Measurements from ENCODE around the gene GPR180. TPM values are rescaled to one million over a fixed set of nuclear protein-coding genes. Genes with fewer than 3 reads are reported as not detected.
A peak's percentile ranks its signal among the peaks of the same experiment; 100 is the strongest.

GPR180 gene
- 5.4 TPM for polyA plus RNA-seq (2013, experiment 1 of 2)
- polyA plus RNA-seq (2013, experiment 2 of 2): 5.6 TPM

DNA sequence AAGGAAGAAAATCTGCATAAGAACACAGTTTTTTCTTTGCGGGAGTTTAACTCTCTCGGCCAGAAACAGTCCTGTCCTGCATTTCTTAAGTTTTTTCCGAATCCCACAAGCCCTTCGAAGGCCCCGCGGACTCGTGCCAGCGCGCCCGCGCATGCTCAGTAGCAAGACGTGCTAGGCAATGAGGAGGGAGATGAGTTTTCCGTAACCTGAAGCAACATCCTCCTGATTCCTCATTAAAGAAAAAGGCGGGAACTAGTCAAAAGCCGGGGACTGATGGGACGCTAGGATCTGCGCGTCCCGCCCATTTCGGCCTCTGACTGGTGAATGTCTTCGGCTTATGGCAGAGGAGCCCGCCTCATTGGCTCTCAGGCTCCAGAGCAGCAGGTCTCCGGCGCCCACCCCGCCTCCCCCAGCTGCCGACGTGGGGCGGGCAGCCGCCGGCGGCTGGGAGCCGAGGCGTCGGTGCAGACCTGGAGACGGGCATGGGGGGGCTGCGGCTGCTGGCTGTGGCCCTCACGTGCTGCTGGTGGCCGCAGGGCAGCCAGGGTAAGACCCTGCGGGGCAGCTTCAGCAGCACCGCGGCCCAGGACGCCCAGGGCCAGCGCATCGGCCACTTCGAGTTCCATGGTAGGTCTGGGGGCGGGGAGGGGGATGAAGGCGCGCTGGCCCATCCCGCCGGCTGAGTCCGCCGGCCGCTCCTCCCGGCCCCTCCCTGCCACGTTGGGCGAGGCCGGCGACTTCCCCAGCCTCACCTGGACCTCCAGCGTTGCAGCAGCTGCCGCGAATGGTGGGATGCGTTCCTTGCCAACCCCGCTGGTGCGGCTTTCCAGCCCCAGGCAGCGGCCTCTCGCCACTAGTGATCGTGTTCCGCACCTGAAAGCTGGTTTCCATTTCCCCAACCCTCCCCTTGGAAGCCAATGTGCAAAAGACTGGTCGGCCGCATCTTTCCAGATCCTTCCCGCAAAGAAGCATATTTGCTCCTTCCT lies at the start of gene GPR180:
TSS of gene GPR180 (plus strand) at position 412 of the 986 bp plus-strand sequence. CDS start at position 483, 71 bp downstream.
- H3K9me3 ChIP-seq (ENCODE audit: control insufficient read depth, low read length): peaks cover 8% of the 10 kb centered on the region
- H3K4me3 ChIP-seq (ENCODE audit: extremely low read depth, insufficient read depth, low read length, poor library complexity, severe bottlenecking): peak within 1 kb of the TSS; percentile 68
- 0 to 2% methylated on average over 50 to 54 of the region's 71 CpGs for WGBS, 2 experiments (ENCODE audit: insufficient coverage in 2 of 2)
- H3K36me3 ChIP-seq (ENCODE audit: control insufficient read depth, insufficient read depth, low read length): peaks cover 15% of the 10 kb centered on the region
- H3K27ac ChIP-seq (ENCODE audit: low read depth, low read length, severe bottlenecking): peak within 1 kb of the TSS; percentile 55
- H3K4me1 ChIP-seq (ENCODE audit: control insufficient read depth, insufficient read depth, low read length, poor library complexity, severe bottlenecking): no peaks in the 10 kb centered on the region

DNA sequence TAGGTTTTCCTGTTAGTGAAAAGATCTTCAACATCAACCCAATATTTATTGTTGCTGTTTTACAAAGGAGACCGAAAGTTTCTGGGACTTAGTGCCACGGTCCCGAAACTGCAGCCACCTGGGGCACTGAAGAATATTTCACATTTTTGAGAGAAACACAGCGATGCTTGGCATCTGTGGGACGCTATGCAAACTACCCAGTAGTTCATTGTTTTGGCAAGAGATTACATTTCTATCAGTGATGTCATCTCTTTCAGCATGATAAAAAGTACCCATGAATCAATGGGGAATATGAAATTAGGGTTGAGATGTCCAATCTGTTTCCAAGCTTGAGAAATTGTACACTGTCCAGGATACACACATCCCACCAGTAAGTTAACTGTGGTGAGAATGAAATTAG lies 49.6 kb upstream of the GPR180 start:
- Histone ChIP-seq H3K36me3 (ENCODE audit: control insufficient read depth, insufficient read depth, low read length) (no peaks in the 10 kb centered on the region), H3K27ac (ENCODE audit: low read depth, low read length, severe bottlenecking) (no peak overlapping the region), H3K4me3 (ENCODE audit: extremely low read depth, insufficient read depth, low read length, poor library complexity, severe bottlenecking) (no peak overlapping the region), H3K9me3 (ENCODE audit: control insufficient read depth, low read length) (no peaks in the 10 kb centered on the region), H3K4me1 (ENCODE audit: control insufficient read depth, insufficient read depth, low read length, poor library complexity, severe bottlenecking) (peaks cover 4% of the 10 kb centered on the region)
- 92% methylated on average over 5 of the region's 5 CpGs for whole genome bisulfite sequencing, 2 experiments (ENCODE audit: insufficient coverage in 2 of 2)

DNA sequence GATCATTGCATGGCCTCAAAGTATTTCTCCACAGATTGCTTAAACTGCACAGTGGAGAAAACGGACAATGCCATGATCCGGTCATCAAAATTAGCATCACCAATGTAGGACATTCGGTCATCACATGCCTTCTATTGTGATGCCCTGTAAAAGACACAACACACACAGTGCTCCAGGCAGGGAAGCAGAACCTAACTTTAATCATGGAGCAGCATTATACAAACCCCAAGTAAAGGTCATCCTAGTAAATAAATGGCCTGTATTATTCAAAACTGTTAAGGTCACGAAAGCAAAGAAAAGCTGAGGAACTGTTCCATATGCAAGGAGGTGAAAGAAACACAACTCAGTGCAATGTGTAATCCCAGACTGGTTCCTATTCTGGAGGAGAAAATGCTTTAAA lies 47.9 kb upstream of the GPR180 start:
- no peaks in the 10 kb centered on the region for H3K4me1 ChIP-seq (ENCODE audit: control insufficient read depth, insufficient read depth, low read length, poor library complexity, severe bottlenecking)
- H3K4me3 ChIP-seq (ENCODE audit: extremely low read depth, insufficient read depth, low read length, poor library complexity, severe bottlenecking): no peak overlapping the region
- no peaks in the 10 kb centered on the region for H3K36me3 ChIP-seq (ENCODE audit: control insufficient read depth, insufficient read depth, low read length)
- H3K27ac ChIP-seq (ENCODE audit: low read depth, low read length, severe bottlenecking): no peak overlapping the region
- 90 to 92% methylated on average over 4 of the region's 4 CpGs for WGBS, 2 experiments (ENCODE audit: insufficient coverage in 2 of 2)
- H3K9me3 ChIP-seq (ENCODE audit: control insufficient read depth, low read length): no peaks in the 10 kb centered on the region

DNA sequence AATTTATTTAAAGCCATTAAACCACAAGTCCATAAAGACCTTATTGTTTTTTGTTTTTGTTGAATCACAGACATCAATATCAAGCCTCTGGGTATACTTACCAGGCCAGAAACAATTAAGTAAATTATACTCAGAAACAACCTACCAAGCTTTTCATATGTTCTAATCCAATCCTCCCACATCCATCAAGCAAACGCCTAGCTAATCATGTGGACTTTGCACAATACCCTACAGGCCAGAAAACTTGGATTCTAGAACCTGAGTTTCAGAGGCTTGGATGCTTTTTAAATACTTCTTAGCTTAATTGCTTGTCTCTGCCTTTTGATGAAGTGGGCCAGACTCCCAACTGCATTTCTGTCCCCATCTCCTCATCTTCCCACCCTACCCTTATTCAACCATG lies 45.6 kb upstream of the GPR180 start:
- H3K27ac ChIP-seq (ENCODE audit: low read depth, low read length, severe bottlenecking): no peak overlapping the region
- H3K36me3 ChIP-seq (ENCODE audit: control insufficient read depth, insufficient read depth, low read length): no peaks in the 10 kb centered on the region
- no peaks in the 10 kb centered on the region for H3K4me1 ChIP-seq (ENCODE audit: control insufficient read depth, insufficient read depth, low read length, poor library complexity, severe bottlenecking)
- H3K9me3 ChIP-seq (ENCODE audit: control insufficient read depth, low read length): no peaks in the 10 kb centered on the region
- 80 to 100% methylated on average over 1 of the region's 1 CpG for WGBS, 2 experiments (ENCODE audit: insufficient coverage in 2 of 2)
- H3K4me3 ChIP-seq (ENCODE audit: extremely low read depth, insufficient read depth, low read length, poor library complexity, severe bottlenecking): no peak overlapping the region

DNA sequence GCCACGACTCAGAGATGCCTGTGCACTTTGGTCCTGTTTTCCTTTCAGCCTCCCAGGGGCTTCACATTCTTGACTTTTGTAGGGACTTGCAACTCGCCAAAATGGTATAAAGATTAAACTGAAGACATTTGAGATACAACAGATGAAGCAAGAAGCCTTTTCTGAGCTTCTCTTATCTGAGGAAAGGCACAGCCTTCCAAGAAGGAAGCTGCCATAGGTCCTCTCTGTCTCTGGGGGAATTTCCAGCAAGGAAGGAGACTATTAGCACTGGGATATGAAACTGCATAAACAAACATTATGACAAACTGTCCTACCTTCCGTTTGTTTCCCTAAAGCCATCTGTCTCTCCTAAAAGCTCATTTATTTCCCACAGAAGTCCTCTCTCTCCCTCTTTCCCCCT lies 45.0 kb upstream of the GPR180 start:
- no peak overlapping the region for H3K4me3 ChIP-seq (ENCODE audit: extremely low read depth, insufficient read depth, low read length, poor library complexity, severe bottlenecking)
- no peaks in the 10 kb centered on the region for H3K4me1 ChIP-seq (ENCODE audit: control insufficient read depth, insufficient read depth, low read length, poor library complexity, severe bottlenecking)
- WGBS, 2 experiments (ENCODE audit: insufficient coverage in 2 of 2): 76 to 81% methylated on average over 3 of the region's 3 CpGs
- H3K36me3 ChIP-seq (ENCODE audit: control insufficient read depth, insufficient read depth, low read length): no peaks in the 10 kb centered on the region
- H3K27ac ChIP-seq (ENCODE audit: low read depth, low read length, severe bottlenecking): no peak overlapping the region
- no peaks in the 10 kb centered on the region for H3K9me3 ChIP-seq (ENCODE audit: control insufficient read depth, low read length)

DNA sequence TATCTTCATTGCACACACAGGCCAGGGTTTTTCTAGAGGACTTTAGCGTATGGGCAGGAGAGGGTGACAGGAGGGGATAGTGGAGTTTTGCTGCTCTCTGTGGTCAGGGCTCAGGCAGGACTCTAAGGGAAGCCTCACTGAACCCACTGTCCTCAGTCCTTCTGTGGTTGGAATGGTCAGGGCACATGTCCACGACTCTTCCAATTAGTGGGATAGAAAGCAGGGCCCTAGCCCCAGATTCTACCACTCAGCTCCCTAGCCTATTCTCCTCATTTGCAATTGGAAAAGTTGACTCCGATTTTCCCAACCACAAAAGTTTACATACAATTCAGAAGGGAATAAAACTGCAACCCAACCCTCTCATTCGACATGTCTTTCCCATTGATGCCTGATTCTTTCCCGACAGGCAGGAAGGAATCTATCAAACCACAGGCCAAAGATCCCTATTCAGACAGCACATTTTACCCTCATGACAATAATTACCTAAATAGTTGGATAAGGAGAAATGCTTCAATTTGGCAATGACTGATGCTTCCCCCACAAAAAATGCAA lies 43.9 kb upstream of the GPR180 start:
- Histone ChIP-seq H3K4me3 (ENCODE audit: extremely low read depth, insufficient read depth, low read length, poor library complexity, severe bottlenecking) (no peak overlapping the region), H3K36me3 (ENCODE audit: control insufficient read depth, insufficient read depth, low read length) (no peaks in the 10 kb centered on the region), H3K9me3 (ENCODE audit: control insufficient read depth, low read length) (no peaks in the 10 kb centered on the region), H3K4me1 (ENCODE audit: control insufficient read depth, insufficient read depth, low read length, poor library complexity, severe bottlenecking) (no peaks in the 10 kb centered on the region), H3K27ac (ENCODE audit: low read depth, low read length, severe bottlenecking) (no peak overlapping the region)
- WGBS, 2 experiments (ENCODE audit: insufficient coverage in 2 of 2): 100% methylated on average over 1 to 3 of the region's 5 CpGs

DNA sequence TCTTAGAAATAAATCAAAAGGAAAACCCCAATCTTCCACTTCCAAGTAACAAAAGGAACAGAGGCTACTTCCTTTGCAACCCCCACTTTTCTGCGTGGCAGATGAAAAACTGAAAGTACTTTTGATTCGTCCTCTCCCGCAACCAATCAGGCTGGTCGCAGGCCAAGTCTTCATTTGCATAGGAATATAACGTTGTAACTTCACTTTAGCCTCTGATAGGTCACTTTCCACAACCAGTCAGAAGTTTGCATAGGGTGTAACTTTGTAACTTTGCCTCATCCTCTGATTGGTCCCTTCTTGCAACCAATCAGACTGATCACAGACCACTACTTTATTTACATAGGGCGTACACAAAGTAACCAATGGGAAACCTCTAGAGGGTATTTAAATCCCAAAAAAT lies 42.9 kb upstream of the GPR180 start:
- Histone ChIP-seq H3K4me1 (ENCODE audit: control insufficient read depth, insufficient read depth, low read length, poor library complexity, severe bottlenecking) (no peaks in the 10 kb centered on the region), H3K27ac (ENCODE audit: low read depth, low read length, severe bottlenecking) (no peak overlapping the region), H3K36me3 (ENCODE audit: control insufficient read depth, insufficient read depth, low read length) (no peaks in the 10 kb centered on the region), H3K4me3 (ENCODE audit: extremely low read depth, insufficient read depth, low read length, poor library complexity, severe bottlenecking) (no peak overlapping the region), H3K9me3 (ENCODE audit: control insufficient read depth, low read length) (no peaks in the 10 kb centered on the region)
- 74 to 78% methylated on average over 5 to 6 of the region's 6 CpGs for WGBS, 2 experiments (ENCODE audit: insufficient coverage in 2 of 2)

DNA sequence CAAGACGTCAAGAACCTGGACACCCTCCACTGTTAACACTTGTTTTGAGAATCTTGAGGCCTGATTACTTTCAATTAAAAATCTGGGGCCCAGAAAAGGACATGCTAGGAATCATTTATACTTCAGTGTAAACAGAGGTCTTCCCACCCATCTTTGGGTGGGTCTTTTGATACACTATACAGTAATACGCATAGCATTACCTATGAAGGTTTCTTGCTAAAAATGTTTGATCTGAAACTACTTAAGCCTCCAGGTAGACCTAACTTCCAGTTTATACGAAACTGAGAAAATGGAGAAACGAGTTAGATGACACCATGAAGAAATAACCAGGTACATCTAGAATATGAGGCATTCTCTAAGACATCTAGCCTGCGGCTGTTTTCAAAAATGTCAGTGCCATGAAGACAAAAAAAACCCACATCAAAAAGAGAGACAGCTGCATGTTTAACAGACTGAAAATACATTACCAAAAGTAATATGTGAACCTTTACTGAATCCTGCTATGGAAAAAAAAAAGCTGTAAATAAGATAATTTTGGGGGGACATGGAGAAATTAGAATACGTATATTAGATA lies 42.3 kb upstream of the GPR180 start:
- 87 to 100% methylated on average over 2 to 3 of the region's 6 CpGs for WGBS, 2 experiments (ENCODE audit: insufficient coverage in 2 of 2)
- no peaks in the 10 kb centered on the region for H3K36me3 ChIP-seq (ENCODE audit: control insufficient read depth, insufficient read depth, low read length)

DNA sequence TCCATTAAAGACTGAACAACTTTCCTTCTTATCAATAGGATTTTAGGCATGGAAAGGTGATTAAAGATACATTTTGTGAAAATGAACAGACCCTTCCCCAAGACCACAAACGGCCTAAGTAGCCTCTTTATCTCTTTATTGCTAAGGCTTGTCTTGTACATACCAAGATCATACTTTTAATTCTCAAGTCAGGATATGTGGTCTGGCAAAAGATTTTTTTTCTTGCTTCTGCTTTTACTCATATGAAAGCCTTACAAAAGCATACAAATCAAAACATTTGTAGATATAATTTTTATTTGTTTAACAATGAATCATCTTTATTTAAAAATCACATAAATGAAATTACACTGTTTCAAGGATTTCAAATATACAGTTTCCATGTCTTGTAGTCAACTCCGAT lies 41.5 kb upstream of the GPR180 start:
- Histone ChIP-seq H3K27ac (ENCODE audit: low read depth, low read length, severe bottlenecking) (no peak overlapping the region), H3K36me3 (ENCODE audit: control insufficient read depth, insufficient read depth, low read length) (no peaks in the 10 kb centered on the region), H3K4me1 (ENCODE audit: control insufficient read depth, insufficient read depth, low read length, poor library complexity, severe bottlenecking) (no peaks in the 10 kb centered on the region), H3K9me3 (ENCODE audit: control insufficient read depth, low read length) (no peaks in the 10 kb centered on the region), H3K4me3 (ENCODE audit: extremely low read depth, insufficient read depth, low read length, poor library complexity, severe bottlenecking) (no peak overlapping the region)
- no CpG with 5 or more reads among the region's 2 CpGs for WGBS, 2 experiments (ENCODE audit: insufficient coverage in 2 of 2)

More for the DNA sequence above, 42.3 kb upstream of the GPR180 start:
- no peak overlapping the region for H3K27ac ChIP-seq (ENCODE audit: low read depth, low read length, severe bottlenecking)
- no peaks in the 10 kb centered on the region for H3K9me3 ChIP-seq (ENCODE audit: control insufficient read depth, low read length)
- H3K4me3 ChIP-seq (ENCODE audit: extremely low read depth, insufficient read depth, low read length, poor library complexity, severe bottlenecking): no peak overlapping the region
- H3K4me1 ChIP-seq (ENCODE audit: control insufficient read depth, insufficient read depth, low read length, poor library complexity, severe bottlenecking): no peaks in the 10 kb centered on the region

DNA sequence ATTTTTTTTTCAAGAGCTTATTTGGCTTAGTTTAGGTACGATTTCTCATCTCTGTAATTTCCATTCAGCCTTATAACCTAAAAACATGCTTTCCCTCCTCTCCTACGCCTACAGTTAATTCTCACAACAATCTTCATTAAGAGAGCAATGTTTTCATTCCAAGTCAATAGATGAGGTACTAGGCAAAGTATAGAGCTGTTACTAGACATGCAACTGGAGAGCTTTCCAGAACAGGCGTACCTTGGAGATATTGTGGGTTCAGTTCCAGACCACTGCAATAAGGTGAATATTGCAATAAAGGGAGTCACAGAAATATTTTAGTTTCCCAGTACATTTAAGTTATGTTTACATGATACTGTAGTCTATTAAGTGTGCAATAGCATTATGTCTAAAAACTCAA lies 40.5 kb upstream of the GPR180 start:
- H3K9me3 ChIP-seq (ENCODE audit: control insufficient read depth, low read length): no peaks in the 10 kb centered on the region
- 100% methylated on average over 1 of the region's 3 CpGs; no CpG with 5 or more reads in 1 of the 2 experiments for WGBS, 2 experiments (ENCODE audit: insufficient coverage in 2 of 2)
- no peak overlapping the region for H3K27ac ChIP-seq (ENCODE audit: low read depth, low read length, severe bottlenecking)
- H3K4me3 ChIP-seq (ENCODE audit: extremely low read depth, insufficient read depth, low read length, poor library complexity, severe bottlenecking): no peak overlapping the region
- H3K36me3 ChIP-seq (ENCODE audit: control insufficient read depth, insufficient read depth, low read length): no peaks in the 10 kb centered on the region
- no peaks in the 10 kb centered on the region for H3K4me1 ChIP-seq (ENCODE audit: control insufficient read depth, insufficient read depth, low read length, poor library complexity, severe bottlenecking)
